ENCODE data around the gene CAP1.

GRCh38 chr1:40045182-40045581, 4.7 kb downstream of the CAP1 start:
- TF ChIP-seq REST (IDR thresholded peaks at IDR 0.05; ENCODE audit: low read depth) (no peak), EP300 (IDR thresholded peaks at IDR 0.05; ENCODE audit: borderline replicate concordance) (no peak), CREB1 (IDR thresholded peaks at IDR 0.05; ENCODE audit: low read depth) (no peak), USF1 (IDR thresholded peaks at IDR 0.05) (no peak), TCF12 (IDR thresholded peaks at IDR 0.05; ENCODE audit: low read depth) (no peak), YY1 (IDR thresholded peaks at IDR 0.05; ENCODE audit: low read depth) (no peak), ZBTB7A (IDR thresholded peaks at IDR 0.05; ENCODE audit: low read depth) (no peak), TEAD4 (IDR thresholded peaks at IDR 0.05) (no peak), EGR1 (IDR thresholded peaks at IDR 0.05) (no peak), TAF1 (IDR thresholded peaks at IDR 0.05; ENCODE audit: low read depth) (no peak), MAX (IDR thresholded peaks at IDR 0.05) (no peak), NFIC (IDR thresholded peaks at IDR 0.05) (no peak), RAD21 (IDR thresholded peaks at IDR 0.05; ENCODE audit: low read depth) (no peak)

Measured in Ishikawa (cell line).